ENCODE data around the gene EXOC6B. TPM values are rescaled to one million over a fixed set of nuclear protein-coding genes. Genes with fewer than 3 reads are reported as not detected.

Gene EXOC6B
- total RNA-seq, 1 experiment from 2014 or later, result 33.7 TPM

- Mint-ChIP-seq H3K4me1 (peaks cover 14% of the 10 kb centered on the region), H3K36me3 (no peaks in the 10 kb centered on the region), H3K9me3 (no peaks in the 10 kb centered on the region), H3K27me3 (ENCODE audit: low read depth) (no peaks in the 10 kb centered on the region), H3K27ac (no peak overlapping the region), H3K4me3 (no peak overlapping the region)
- ChIA-PET CTCF (interaction anchor here (0.6 to 2.5 kb wide), 6 partner anchors 11 to 296 kb away, joined by 3 to 10 read pairs (median 4); no protein-coding TSS in a partner anchor), POLR2A (no interaction called here)
- DNase-seq (ENCODE audit: low spot score), result peak; percentile 76
- ATAC-seq, result peak; percentile 99
- TF ChIP-seq ZNF671 (CRISPR knock-in tag; IDR thresholded peaks at IDR 0.05) (no peak), CTCF (IDR thresholded peaks at IDR 0.05) (0 out of 2 replicates have a peak, but pooled peaks have one; percentile 26), FOXP1 (CRISPR knock-in tag; IDR thresholded peaks at IDR 0.05; ENCODE audit: borderline replicate concordance) (no peak), ZNF423 (CRISPR knock-in tag; IDR thresholded peaks at IDR 0.05) (no peak), KAT7 (CRISPR knock-in tag; IDR thresholded peaks at IDR 0.05; ENCODE audit: borderline replicate concordance) (no peak), IRF1 (CRISPR knock-in tag; IDR thresholded peaks at IDR 0.05) (no peak), STAT6 (CRISPR knock-in tag; conservative IDR thresholded peaks at IDR 0.05; ENCODE audit: low read depth) (no peak), ZNF281 (CRISPR knock-in tag; IDR thresholded peaks at IDR 0.05) (0 out of 2 replicates have a peak, but pooled peaks have one; percentile 33), FOXK1 (CRISPR knock-in tag; IDR thresholded peaks at IDR 0.05) (no peak)
Observed at GRCh38 chr2:72220170-72220569, 605.7 kb downstream of the EXOC6B start.

GRCh38 chr2:72214429-72215143 is 611.2 kb downstream of the EXOC6B start:
- Mint-ChIP-seq H3K4me3 (no peak overlapping the region), H3K27me3 (ENCODE audit: low read depth) (no peaks in the 10 kb centered on the region), H3K9me3 (no peaks in the 10 kb centered on the region), H3K27ac (no peak overlapping the region), H3K4me1 (peaks cover 20% of the 10 kb centered on the region), H3K36me3 (no peaks in the 10 kb centered on the region)
- TF ChIP-seq ZNF232 (CRISPR knock-in tag; IDR thresholded peaks at IDR 0.05) (no peak), TP53 (CRISPR knock-in tag; IDR thresholded peaks at IDR 0.05) (no peak), MAX (CRISPR knock-in tag; IDR thresholded peaks at IDR 0.05) (no peak), ZBTB43 (CRISPR knock-in tag; IDR thresholded peaks at IDR 0.05) (no peak), ZSCAN18 (CRISPR knock-in tag; IDR thresholded peaks at IDR 0.05) (no peak), RELA (CRISPR knock-in tag; IDR thresholded peaks at IDR 0.05; ENCODE audit: borderline replicate concordance) (no peak), GTF2I (CRISPR knock-in tag; conservative IDR thresholded peaks at IDR 0.05) (no peak), EMX1 (CRISPR knock-in tag; IDR thresholded peaks at IDR 0.05) (no peak)
- no peak for DNase-seq (ENCODE audit: low spot score)
- ChIA-PET CTCF (no interaction called here), POLR2A (no interaction called here)
- ATAC-seq, result no peak
